OCI-LY1 (cell line): Measurements from ENCODE around the gene MMEL1.

ENCODE experiments used
- H2AFZ ChIP-seq: fragments of 200-600 bp; sonication (generic), shearing (Covaris generic); 2 replicates; pipeline ENCODE4 v1.6.0; 2014; ENCODE audit warnings: antibody characterized with exemption, mild to moderate bottlenecking, low read length
- H3F3A ChIP-seq: fragments of 200-600 bp; sonication (generic), shearing (Covaris generic); 2 replicates; pipeline ENCODE4 v1.6.0; 2014; ENCODE audit warnings: mild to moderate bottlenecking, antibody characterized with exemption, low read length, moderate library complexity; ENCODE audit not compliant: insufficient read depth
- H3K27ac ChIP-seq: fragments of 200-600 bp; sonication (generic); 2 replicates; pipeline ENCODE4 v1.5.1; 2014; ENCODE audit warnings: low read length, mixed run types, mild to moderate bottlenecking, low read depth; ENCODE audit not compliant: poor library complexity, severe bottlenecking
- H3K27me3 ChIP-seq: fragments of 200-600 bp; sonication (generic); 2 replicates; pipeline ENCODE4 v1.6.0; 2014; ENCODE audit warnings: antibody characterized with exemption, mild to moderate bottlenecking, low read length, moderate library complexity; ENCODE audit not compliant: insufficient read depth
- H3K36me3 ChIP-seq: fragments of 200-600 bp; sonication (generic); 2 replicates; pipeline ENCODE4 v1.6.1; 2014; ENCODE audit warnings: mild to moderate bottlenecking, antibody characterized with exemption, low read length, moderate library complexity, mixed read lengths; ENCODE audit not compliant: insufficient read depth
- H3K4me1 ChIP-seq: fragments of 200-600 bp; sonication (generic); 2 replicates; pipeline ENCODE4 v1.5.1; 2014; ENCODE audit warnings: mild to moderate bottlenecking, low read length, moderate library complexity; ENCODE audit not compliant: insufficient read depth, severe bottlenecking
- H3K4me2 ChIP-seq: fragments of 200-600 bp; sonication (generic), shearing (Covaris generic); 2 replicates; pipeline ENCODE4 v1.6.1; 2014; ENCODE audit warnings: low read length
- H3K4me3 ChIP-seq: fragments of 200-600 bp; sonication (generic); 2 replicates; pipeline ENCODE4 v1.5.1; 2014; ENCODE audit warnings: low read length, low read depth, mild to moderate bottlenecking, mixed read lengths; ENCODE audit not compliant: poor library complexity, severe bottlenecking
- H3K79me2 ChIP-seq: fragments of 200-600 bp; shearing (Covaris generic); 2 replicates; pipeline ENCODE4 v1.6.1; 2016; ENCODE audit warnings: mixed run types, low read length, mixed read lengths; ENCODE audit not compliant: insufficient read depth
- H3K9ac ChIP-seq: fragments of 200-600 bp; sonication (generic), shearing (Covaris generic); 2 replicates; pipeline ENCODE4 v1.6.1; 2014; ENCODE audit warnings: mild to moderate bottlenecking, low read length, mixed read lengths
- H3K9me2 ChIP-seq: fragments of 200-600 bp; sonication (generic), shearing (Covaris generic); 2 replicates; pipeline ENCODE4 v1.6.1; 2014; ENCODE audit warnings: low read depth, mild to moderate bottlenecking, low read length, mixed read lengths
- H3K9me3 ChIP-seq: fragments of 200-600 bp; shearing (Covaris generic); 2 replicates; pipeline ENCODE4 v1.6.1; 2014; ENCODE audit warnings: low read length, mixed read lengths
- H4K20me1 ChIP-seq: fragments of 200-600 bp; sonication (generic), shearing (Covaris generic); 2 replicates; pipeline ENCODE4 v1.6.0; 2016; ENCODE audit warnings: mild to moderate bottlenecking, low read length; ENCODE audit not compliant: insufficient read depth
- CTCF ChIP-seq: fragments of 200-600 bp; sonication (generic), shearing (Covaris generic); IDR thresholded peaks from 2 replicates; pipeline ENCODE4 v1.5.1; 2017; ENCODE audit warnings: mild to moderate bottlenecking, antibody characterized with exemption, low read length, moderate library complexity, mixed read lengths
- EZH2 ChIP-seq: fragments of 200-600 bp; sonication (generic), shearing (Covaris generic); IDR thresholded peaks from 2 replicates; pipeline ENCODE4 v1.8.0; 2017; ENCODE audit warnings: borderline replicate concordance, mixed run types, mild to moderate bottlenecking, antibody characterized with exemption, low read length, moderate library complexity, mixed read lengths

Gene MMEL1

GRCh38 chr1:2540816-2541492 lies 91.9 kb downstream of the MMEL1 start:
- H3K36me3 ChIP-seq = no peaks in the 10 kb centered on the region
- H3K79me2 ChIP-seq = no peaks in the 10 kb centered on the region
- no peak overlapping the region for H3K4me2 ChIP-seq
- no peaks in the 10 kb centered on the region for H4K20me1 ChIP-seq
- no peak overlapping the region for H3K9ac ChIP-seq
- H2AFZ ChIP-seq = no peak overlapping the region
- H3K4me3 ChIP-seq = no peak overlapping the region
- no peaks in the 10 kb centered on the region for H3K9me3 ChIP-seq
- H3K27me3 ChIP-seq = 0 out of 2 replicates have a peak, but pooled peaks cover 7% of the 10 kb centered on the region
- H3K4me1 ChIP-seq = no peaks in the 10 kb centered on the region
- no peak for TF ChIP-seq EZH2
- TF ChIP-seq CTCF = no peak
- no peak overlapping the region for H3K27ac ChIP-seq
- H3F3A ChIP-seq = no peaks in the 10 kb centered on the region
- H3K9me2 ChIP-seq = no peaks in the 10 kb centered on the region
